Middle frontal gyrus (tissue), 1 donor: Measurements from ENCODE around the gene ABHD11.

ENCODE experiments used
- DNase-seq: peaks from one replicate; pipeline ENCODE4 v3.0.0-alpha.2; 2015; ENCODE audit warnings: low spot score; ENCODE audit errors: extremely low spot score

The ABHD11 gene

DNA sequence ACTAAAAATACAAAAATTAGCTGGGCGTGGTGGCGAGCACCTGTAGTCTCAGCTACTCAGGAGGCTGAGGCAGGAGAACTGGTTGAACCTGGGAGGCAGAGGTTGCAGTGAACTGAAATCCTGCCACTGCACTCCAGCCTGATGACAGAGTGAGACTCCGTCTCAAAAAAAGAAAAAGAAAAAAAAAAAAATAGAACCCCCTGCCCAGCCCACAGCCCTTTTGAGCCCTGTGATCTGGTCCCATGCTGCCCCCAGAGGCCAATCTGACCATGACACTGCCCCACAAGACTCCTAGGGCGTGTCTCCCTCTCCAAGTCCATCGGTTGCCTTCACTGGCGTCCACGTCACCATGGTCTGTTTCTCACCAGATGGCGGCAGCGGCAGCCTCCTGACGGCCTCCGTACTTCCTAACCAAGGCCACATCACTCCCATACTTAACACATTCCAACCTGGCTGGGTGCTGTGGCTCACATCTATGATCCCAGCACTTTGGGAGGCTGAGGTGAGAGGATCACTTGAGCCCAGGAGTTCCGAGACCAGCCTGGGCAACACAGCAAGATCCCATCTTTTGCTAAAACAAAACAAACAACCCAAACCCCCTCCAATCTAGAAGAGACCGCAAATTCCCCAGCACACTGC lies 37.1 kb downstream of the ABHD11 start:
- no peak for DNase-seq

DNA sequence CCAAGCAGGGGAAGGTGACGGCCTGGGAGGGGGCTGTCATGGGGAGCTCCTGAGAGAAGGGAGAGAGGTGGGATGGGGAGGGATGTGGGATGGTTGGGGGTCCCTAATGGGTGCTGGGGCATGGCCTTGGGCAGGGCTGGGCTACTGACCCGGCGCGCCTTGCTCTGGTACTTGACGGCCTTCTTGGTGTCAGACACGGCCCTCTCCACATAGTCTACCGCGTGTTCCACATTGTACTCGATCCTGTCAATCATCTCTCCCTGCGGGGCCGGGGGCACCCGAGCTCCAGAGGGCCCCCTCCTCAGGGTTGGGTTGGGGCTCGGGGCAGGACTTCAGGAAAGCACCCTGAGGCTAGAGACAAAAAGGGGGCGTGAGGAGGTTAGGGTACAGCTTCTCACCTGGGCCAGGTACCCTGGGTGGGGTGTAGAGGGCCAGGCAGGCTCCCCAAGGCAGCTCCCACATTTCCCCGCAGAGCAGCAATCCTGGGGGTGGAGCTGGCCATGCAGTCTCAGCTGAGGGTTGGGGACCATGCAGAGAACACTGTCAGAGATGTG lies 37.9 kb downstream of the ABHD11 start:
- no peak for DNase-seq

GRCh38 chr7:73700069-73700423 lies 38.6 kb downstream of the ABHD11 start:
- no peak for DNase-seq

DNA sequence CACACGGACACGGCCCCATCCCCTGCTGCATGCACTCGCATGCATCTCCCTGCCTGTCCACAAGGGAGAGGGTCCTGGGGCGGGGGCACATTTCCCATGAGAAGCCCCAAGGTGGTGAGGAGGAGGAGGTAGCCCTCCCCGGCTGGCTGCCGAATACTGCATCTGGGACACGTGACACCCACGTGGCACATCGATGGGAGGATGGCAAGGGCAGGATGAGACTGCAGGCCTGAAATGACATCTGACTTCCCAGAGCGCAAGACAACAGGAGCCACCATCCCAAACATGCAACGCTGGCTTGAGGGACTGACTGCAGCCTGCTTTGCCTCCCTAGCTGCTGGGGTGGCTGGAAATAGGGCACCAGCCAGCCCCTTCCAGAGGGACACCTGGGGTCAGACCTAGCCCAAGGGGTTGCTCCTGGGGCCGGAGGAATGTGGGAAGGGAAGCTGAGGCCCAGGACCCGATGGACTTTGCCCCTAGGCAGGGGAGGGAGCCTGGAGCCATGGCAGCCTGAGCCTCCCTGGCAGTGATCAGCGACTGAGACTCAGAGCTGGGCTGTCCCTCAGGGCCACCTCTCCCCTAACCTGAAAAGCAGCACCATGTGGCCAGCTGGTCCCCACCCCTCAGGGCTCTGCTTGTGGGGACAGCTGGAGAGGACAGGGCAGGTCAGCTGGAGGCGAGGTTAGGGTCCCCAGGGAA lies 39.1 kb downstream of the ABHD11 start:
- DNase-seq = no peak

DNA sequence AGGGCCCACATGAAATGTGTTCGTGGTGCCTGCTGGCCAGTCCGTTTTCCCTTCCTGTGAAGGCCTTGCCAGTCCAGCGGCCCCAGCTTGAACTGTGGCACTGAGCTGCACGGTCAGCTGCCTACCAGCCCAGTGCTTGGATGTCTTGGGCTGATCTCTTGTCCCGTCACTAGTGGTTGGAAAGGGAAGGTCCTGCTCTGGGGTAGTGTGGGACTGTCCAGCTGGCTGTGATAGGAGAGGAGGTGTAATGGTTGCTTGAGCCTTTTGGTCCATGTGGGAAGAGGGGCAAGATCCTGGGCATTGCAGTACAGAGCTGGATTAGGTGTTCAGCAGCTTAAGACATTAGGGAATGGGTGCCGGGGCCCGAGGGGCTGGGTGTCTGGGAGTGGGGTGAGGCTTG lies 40.2 kb downstream of the ABHD11 start:
- no peak for DNase-seq

- no peak for DNase-seq
Observed at GRCh38 chr7:73696372-73696771, 42.2 kb downstream of the ABHD11 start.

GRCh38 chr7:73690646-73691045 lies 48.0 kb downstream of the ABHD11 start:
- DNase-seq = no peak

DNA sequence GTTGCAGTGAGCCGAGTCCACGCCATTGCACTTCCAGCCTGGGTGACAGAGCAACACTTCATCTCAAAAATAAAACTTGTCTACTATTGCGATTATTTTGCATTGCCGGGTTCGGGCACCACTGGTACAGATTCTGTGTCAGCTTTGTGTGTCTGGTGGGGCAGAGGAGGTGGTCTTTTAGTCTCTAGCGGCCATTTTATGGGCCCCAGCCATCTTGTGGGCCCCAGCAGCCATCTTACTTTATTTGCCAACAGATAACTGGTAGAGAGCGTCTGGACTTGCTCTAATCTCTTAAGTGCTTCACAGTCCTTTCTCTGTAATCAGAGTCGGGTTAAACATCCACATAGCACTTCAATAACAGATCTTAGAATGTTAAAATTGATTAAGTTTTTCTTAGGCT lies 50.3 kb downstream of the ABHD11 start:
- DNase-seq = no peak
